ENCODE data around the gene ASH1L.
"Not testable (repeated sequence)": the region's sequence is repeated elsewhere in the genome, so short reads cannot be mapped to it uniquely, and the experiment has no call there.

The ASH1L gene

DNA sequence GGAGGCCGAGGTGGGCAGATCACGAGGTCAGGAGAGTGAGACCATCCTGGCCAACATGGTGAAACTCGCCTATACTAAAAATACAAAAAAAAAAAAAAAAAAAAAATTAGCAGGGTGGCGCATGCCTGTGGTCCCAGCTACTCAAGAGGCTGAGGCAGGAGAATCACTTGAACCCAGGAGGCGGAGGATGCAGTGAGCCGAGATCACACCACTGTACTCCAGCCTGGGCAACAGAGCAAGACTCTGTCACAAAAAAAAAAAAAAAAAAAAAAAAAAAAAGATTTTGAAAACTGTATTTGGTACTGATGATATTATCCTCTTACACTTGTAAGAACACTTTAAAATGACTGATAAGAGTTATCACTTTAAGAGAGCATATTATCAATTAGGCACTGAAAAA lies 74.2 kb downstream of the ASH1L start:
- DNase-seq, result not testable (repeated sequence)

DNA sequence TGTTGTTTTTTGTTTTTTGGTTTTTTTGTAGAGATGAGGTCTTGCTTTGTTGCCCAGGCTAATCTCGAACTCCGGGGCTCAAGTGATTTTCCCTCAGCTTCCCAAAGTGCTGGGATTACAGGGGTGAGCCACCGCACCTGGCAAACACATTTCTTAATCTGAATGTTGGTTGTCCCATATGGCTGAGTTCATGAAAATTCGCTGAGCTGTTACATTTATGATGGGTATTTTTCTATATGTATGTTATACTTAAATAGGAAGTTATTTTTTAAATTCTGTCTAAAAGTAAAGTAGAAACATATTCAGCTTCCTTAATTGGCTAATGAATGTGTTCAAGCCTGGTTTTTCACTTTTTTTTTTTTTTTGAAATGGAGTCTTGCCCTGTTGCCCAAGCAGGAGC lies 75.1 kb downstream of the ASH1L start:
- DNase-seq, result no peak

GRCh38 chr1:155486952-155487351 lies 75.7 kb downstream of the ASH1L start:
- not testable (repeated sequence) for DNase-seq

DNA sequence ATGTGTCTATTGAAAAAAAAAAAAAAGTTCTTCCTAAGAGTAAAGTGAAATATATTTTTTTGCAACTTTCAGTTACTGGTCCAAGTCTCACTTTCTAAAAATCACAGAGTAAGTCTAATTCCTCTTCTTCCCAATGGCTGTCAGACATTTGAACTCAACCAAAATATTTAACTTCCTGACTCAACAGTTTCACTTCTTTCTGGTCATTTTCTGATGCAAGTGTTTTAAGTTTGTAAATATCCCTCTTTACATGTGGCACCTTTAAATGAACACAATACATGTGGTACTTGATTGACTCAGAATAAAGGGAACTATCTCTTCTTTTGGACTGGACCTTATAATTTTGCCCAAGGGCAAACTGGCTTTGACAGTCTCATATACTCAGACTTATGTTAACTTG lies 76.7 kb downstream of the ASH1L start:
- no peak for DNase-seq

DNA sequence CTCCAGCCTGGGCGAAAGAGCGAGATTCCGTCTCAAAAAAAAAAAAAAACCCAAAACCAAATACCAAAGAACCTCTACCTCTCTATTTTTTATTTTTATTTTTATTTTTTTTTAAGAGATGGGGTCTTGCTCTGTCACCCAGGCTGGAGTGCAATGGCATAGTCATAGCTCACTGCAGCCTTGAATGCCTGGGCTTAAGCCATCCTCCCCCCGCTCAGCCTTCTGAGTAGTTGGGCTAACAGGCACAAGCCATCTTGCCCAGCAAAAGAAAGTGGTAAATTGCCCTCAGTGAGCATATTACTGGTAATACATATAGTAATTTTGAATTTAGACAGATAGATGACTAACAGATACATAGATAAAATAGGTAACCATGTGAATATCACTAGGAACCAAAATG lies 77.4 kb downstream of the ASH1L start:
- no peak for DNase-seq

GRCh38 chr1:155481741-155482241 lies 80.8 kb downstream of the ASH1L start:
- no peak for DNase-seq

- no peak for DNase-seq
Measured at GRCh38 chr1:155479205-155479604, 83.4 kb downstream of the ASH1L start.

DNA sequence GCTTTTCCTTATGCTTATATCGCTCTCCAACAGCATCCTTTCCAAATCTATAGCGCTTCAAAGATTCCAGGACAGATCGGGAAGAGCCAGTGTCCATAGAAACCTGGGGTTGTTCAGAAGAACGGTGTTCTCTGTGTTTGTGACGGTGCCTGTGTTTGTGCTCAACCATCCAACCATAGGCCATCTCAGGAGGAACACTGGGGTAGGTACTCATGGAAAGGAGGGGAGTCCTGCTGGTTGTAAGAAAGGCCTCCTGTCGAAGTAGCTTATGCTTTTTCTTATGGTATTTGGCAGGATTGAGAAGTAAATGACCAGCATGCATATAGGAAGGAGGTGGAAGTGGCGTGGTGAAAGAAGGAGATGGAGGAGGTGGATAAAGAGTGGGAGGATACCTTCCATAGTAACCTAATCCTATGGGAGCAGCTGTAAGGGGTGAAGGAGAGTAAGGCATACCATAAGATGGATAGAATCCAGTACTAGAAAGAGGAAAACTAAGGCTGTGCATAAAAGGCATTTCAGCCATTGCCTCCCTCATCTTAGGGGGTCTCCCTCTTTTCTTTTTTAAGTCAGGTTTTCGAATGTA lies 84.2 kb downstream of the ASH1L start:
- DNase-seq, result no peak

GRCh38 chr1:155474146-155474545 lies 88.5 kb downstream of the ASH1L start:
- DNase-seq, result no peak

- no peak for DNase-seq
Measured at GRCh38 chr1:155473151-155473821, 89.3 kb downstream of the ASH1L start.

DNA sequence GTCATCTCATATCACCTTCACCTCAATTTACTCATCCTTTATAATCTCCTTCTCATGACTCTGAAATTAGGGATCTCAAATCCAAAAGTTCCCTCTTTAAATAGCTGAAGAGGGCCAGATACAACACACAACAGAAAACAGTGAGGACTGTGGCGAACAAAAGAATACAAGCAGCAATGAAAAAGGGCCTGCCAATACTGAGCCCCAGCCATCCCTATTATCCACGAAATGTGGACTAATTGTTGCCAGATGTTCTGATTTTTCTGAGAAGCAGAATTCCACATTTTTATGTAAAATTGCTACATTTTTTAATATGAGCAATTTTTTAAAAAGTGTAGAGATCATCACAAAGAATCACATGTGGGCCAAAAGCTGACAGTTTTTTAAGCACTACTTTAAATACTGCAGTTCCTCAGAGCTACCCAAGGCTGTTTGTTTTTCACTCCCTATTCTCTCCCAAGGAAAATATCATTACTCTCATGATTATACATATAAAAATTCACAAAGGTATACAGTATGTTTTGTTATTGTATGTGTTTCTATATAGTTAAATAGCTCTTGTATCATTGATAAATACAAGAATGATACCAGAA lies 90.0 kb downstream of the ASH1L start:
- no peak for DNase-seq

GRCh38 chr1:155471891-155472290 lies 90.7 kb downstream of the ASH1L start:
- no peak for DNase-seq

DNA sequence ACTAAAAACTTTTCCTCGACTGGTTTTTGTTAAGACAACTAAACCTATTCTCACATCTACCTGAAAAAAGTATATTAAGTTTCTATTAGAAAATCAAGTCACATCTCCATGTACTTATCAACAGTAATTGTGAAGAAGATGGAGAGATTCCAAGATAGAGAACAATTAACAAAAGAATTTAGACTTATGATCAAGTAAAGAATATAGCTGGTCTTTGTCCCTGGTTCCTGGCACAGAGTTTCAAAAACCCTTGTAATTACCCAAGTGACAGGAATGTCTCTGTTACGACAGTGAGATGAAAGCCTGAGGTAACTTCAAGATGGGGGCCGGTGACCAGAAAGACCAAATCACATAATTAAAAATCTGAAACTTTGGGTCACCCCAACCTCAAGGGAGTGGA lies 91.6 kb downstream of the ASH1L start:
- DNase-seq, result no peak

- no peak for DNase-seq
Measured at GRCh38 chr1:155466996-155467395, 95.6 kb downstream of the ASH1L start.

GRCh38 chr1:155466617-155466972 lies 96.0 kb downstream of the ASH1L start:
- DNase-seq, result no peak

DNA sequence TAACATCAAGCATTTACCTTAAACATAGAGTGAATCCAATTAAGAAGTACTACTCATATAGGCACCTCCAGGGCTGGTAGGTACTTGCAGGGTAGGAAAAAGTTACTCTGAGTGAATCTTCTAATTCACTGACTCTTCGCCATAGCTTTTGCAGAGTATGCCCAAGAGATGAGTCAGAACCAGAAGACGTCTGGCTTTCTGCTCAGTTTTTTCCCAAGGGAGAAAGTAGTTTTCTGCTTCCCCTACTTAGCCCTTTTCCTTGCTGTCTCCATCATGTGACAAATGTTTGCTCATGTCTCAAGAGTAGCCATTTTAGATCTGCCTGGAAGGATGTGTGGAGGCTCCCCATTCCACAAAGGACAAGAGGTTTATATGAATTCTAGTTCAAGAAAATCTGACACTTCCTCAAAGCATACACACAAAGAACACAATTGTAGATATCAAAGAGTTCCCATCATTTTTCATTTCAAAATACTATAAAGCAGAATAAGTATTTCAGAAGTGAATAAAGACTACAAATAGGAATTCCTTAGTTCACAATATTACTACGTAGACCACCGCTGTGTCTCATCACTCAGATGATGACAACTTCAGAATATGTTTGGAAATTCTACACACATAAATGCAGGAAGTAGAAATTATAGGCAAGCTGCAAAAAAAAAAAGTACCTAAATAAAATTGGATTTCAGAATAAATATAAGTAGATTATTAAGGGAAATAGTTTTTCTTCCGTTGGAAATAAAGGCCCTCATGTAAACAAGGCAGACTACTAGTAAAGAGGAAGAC lies 98.5 kb downstream of the ASH1L start:
- no peak for DNase-seq

DNA sequence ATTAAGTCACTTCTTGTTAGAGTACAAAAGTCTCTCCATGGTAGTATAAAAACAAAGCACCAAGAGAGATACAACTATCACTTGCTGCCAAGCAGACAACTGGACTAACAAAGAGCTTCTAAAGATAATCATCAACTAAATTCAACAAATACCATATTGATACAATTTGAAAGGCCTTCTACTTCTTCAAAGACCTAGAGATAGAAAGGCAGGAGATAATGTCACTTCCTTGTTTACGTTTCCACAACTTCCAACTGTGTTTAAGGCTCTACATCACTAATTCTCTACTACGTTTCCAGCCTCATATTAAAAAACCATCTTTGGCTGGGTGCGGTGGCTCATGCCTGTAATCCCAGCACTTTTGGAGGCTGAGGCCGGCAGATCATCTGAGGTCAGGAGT lies 104.5 kb downstream of the ASH1L start:
- DNase-seq, result no peak

DNA sequence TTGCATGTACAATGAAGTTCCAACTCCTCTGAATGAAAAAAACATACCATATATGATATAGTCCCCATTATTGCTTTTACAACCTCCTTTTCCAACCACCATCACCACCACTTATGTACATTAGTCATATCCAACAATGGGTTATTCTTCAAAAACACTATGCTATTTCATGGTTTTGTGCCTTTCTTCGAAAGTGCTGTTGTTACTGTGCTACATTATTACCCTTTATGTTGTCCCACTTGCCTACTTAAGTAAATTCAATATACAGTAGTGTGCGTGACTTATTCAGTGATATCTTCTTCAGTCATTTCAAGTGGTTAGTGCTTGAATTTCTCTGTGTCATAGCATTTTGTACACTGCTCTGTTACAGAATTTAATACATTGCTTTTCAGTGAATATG lies 105.3 kb downstream of the ASH1L start:
- no peak for DNase-seq

GRCh38 chr1:155455588-155456195 lies 106.9 kb downstream of the ASH1L start:
- DNase-seq, result no peak

- DNase-seq, result no peak
Measured at GRCh38 chr1:155454096-155454495, 108.5 kb downstream of the ASH1L start.

- no peak for DNase-seq
Measured at GRCh38 chr1:155453141-155453540, 109.5 kb downstream of the ASH1L start.

- DNase-seq, result no peak
Measured at GRCh38 chr1:155451199-155451598, 111.4 kb downstream of the ASH1L start.

DNA sequence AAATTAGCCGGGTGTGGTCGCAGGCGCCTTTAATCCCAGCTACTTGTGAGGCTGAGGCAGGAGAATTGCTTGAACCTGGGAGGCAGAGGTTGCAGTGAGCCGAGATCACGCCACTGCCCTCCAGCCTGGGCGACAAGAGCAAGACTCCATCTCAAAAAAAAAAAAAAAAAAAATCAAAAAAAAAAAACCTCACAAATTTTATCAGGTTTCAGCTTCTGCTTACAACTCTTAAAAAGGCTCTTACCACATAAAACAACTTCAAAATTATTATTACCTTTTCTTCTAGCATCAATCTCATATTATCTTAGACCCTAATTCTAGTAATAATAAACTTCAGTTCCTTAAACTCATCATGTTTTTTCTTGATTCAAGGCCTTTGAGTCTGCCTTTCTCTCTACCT lies 120.2 kb downstream of the ASH1L start:
- not testable (repeated sequence) for DNase-seq
